ENCODE results near the gene BRD3. TPM values are rescaled to one million over a fixed set of nuclear protein-coding genes. Genes with fewer than 3 reads are reported as not detected.

The BRD3 gene
- total and polyA plus RNA-seq, 3 donors from 2014 or later, result 30.2 to 64.5 (median 44.3) TPM

- WGBS, 2 donors, result 87 to 97% methylated on average over 7 to 14 of the region's 14 CpGs
- intact Hi-C loops (cut with DNase I; ENCODE audit: low total_unique reads), result no loop called here
- no peak overlapping the region for H3K4me3 ChIP-seq
- H3K9me3 ChIP-seq, result no peaks in the 10 kb centered on the region
- no peaks in the 10 kb centered on the region for H3K27me3 ChIP-seq
- no peak for TF ChIP-seq CTCF (IDR thresholded peaks at IDR 0.05)
- no peak overlapping the region for H3K27ac ChIP-seq
- H3K36me3 ChIP-seq (ENCODE audit: low read depth, missing control alignments), result no peaks in the 10 kb centered on the region
- no peak for DNase-seq
- H3K4me1 ChIP-seq, result no peaks in the 10 kb centered on the region
These were observed 62.9 kb downstream of the BRD3 start for GRCh38 chr9:134004881-134005280.

GRCh38 chr9:134004131-134004873 is 63.5 kb downstream of the BRD3 start:
- intact Hi-C loops (cut with DNase I; ENCODE audit: low total_unique reads), result no loop called here
- no peak overlapping the region for H3K27ac ChIP-seq
- H3K4me3 ChIP-seq, result no peak overlapping the region
- TF ChIP-seq CTCF (IDR thresholded peaks at IDR 0.05) (no peak), POLR2A (IDR thresholded peaks at IDR 0.05) (no peak)
- H3K27me3 ChIP-seq, result no peaks in the 10 kb centered on the region
- H3K4me1 ChIP-seq, result no peaks in the 10 kb centered on the region
- 69 to 84% methylated on average over 5 to 19 of the region's 20 CpGs for WGBS, 2 donors
- H3K9me3 ChIP-seq, result no peaks in the 10 kb centered on the region
- no peaks in the 10 kb centered on the region for H3K36me3 ChIP-seq (ENCODE audit: low read depth, missing control alignments)
- DNase-seq, result no peak

- no peaks in the 10 kb centered on the region for H3K27me3 ChIP-seq
- no peaks in the 10 kb centered on the region for H3K4me1 ChIP-seq
- WGBS, 2 donors, result 88 to 92% methylated on average over 1 to 2 of the region's 2 CpGs
- H3K9me3 ChIP-seq, result no peaks in the 10 kb centered on the region
- intact Hi-C loops (cut with DNase I; ENCODE audit: low total_unique reads), result no loop called here
- DNase-seq, result no peak
- H3K27ac ChIP-seq, result no peak overlapping the region
- TF ChIP-seq POLR2A (IDR thresholded peaks at IDR 0.05), result no peak
- no peak for TF ChIP-seq CTCF (IDR thresholded peaks at IDR 0.05)
- no peak overlapping the region for H3K4me3 ChIP-seq
- no peaks in the 10 kb centered on the region for H3K36me3 ChIP-seq (ENCODE audit: low read depth, missing control alignments)
These were observed 64.6 kb downstream of the BRD3 start for GRCh38 chr9:134003237-134003636.

GRCh38 chr9:134002796-134003195 is 65.0 kb downstream of the BRD3 start:
- H3K36me3 ChIP-seq (ENCODE audit: low read depth, missing control alignments), result no peaks in the 10 kb centered on the region
- H3K9me3 ChIP-seq, result no peaks in the 10 kb centered on the region
- intact Hi-C loops (cut with DNase I; ENCODE audit: low total_unique reads), result no loop called here
- H3K27ac ChIP-seq, result no peak overlapping the region
- H3K4me1 ChIP-seq, result no peaks in the 10 kb centered on the region
- TF ChIP-seq CTCF (IDR thresholded peaks at IDR 0.05) (no peak), POLR2A (IDR thresholded peaks at IDR 0.05) (no peak)
- no peak overlapping the region for H3K4me3 ChIP-seq
- no peaks in the 10 kb centered on the region for H3K27me3 ChIP-seq
- DNase-seq, result no peak
- WGBS, 2 donors, result 71 to 100% methylated on average over 1 to 2 of the region's 2 CpGs

- no peak for DNase-seq
- Histone ChIP-seq H3K9me3 (no peaks in the 10 kb centered on the region), H3K27me3 (no peaks in the 10 kb centered on the region), H3K4me3 (no peak overlapping the region), H3K4me1 (no peaks in the 10 kb centered on the region), H3K36me3 (ENCODE audit: low read depth, missing control alignments) (no peaks in the 10 kb centered on the region), H3K27ac (no peak overlapping the region)
- no peak for TF ChIP-seq POLR2A (IDR thresholded peaks at IDR 0.05)
- intact Hi-C loops (cut with DNase I; ENCODE audit: low total_unique reads), result no loop called here
- WGBS, 2 donors, result 73 to 81% methylated on average over 3 to 6 of the region's 6 CpGs
These were observed 68.0 kb downstream of the BRD3 start for GRCh38 chr9:133999851-134000265.

All from testis (tissue), 3 donors.